ELR (cell line): ENCODE data around the gene CDH26.

Source experiments
- DNase-seq: peaks from one replicate; pipeline ENCODE4 v3.0.0-alpha.2; 2015; ENCODE audit warnings: low read depth

Gene CDH26

DNA sequence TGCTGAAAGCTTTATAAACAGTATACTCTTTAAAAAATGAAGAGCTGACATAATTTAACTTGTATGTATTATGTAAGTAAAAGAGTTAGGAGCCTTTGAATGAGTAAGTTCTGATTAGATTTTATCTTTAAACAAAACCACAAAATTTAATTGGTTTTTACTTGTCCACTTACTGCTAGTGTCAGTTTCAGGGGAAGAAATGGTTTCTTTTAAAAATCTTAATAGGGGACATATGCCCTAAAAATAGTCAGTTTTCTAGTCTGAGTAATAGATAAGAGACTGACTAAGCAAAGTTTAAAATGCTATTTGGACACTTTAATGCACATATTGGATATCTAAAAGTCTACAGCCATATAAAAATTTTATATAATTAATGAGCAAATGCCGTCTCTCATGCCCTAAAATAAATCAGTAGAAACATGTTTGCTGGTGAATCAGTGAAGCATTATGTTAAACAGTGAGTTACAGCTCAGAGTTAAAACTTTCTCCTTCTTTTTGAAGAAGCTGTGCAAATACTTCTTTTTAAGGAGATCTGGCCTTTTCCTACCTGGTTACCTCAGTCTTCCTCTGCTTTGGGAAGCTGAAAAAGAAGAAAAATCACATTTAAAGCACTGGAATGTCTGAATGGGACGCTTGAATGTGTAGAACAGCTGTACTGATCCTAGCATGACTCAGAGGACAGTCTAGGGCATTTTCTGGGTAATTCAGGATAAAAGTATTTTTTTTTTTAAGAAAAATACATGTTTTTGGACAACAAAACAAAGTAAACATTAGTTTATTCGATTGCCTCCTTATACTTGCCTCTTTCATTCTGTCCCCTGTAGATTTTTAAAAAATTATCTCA, 55.3 kb downstream of the CDH26 start:
- DNase-seq = no peak

DNA sequence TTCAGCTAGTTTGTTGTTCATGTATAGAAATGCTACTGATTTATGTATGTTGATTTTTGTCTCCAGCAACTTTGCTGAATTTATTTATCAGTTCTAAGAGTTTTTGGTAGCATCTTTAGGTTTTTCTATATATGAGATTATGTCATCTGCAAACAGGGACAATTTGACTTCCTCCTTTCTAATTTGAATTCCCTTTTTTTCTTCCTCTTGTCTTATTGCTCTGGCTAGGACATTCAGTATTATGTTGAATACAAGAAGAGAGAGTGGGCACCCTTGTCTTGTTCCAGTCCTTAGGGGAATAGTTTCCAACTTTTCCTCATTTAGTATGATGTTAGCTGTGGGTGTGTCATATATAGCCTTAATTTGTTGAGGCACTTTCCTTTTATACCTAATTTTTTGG, 58.2 kb downstream of the CDH26 start:
- DNase-seq = no peak

GRCh38 chr20:60020251-60020650, 62.0 kb downstream of the CDH26 start:
- no peak for DNase-seq

- DNase-seq = no peak
Observed at GRCh38 chr20:60021104-60021503, 62.9 kb downstream of the CDH26 start.

- DNase-seq = no peak
Observed at GRCh38 chr20:60022849-60023248, 64.6 kb downstream of the CDH26 start.

DNA sequence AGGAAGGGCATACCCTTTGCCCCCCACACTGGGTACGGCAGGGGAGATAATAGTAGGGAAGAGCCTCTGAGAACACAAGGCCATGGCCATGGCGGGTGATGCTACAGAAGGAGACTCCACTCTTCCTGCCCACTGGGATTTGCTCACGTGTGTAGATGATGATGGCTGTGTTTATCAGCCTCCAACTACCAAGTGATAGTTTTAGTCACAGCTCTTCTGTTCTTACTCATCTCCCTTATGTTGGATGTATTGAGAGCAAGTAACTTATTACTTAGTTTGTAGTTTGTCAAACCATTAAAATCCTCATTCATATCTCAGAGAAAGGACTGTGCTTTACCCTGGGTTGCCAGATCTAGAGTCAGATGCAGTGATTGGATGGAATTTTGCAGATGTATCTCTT, 66.0 kb downstream of the CDH26 start:
- DNase-seq = no peak

GRCh38 chr20:60024801-60025200, 66.6 kb downstream of the CDH26 start:
- DNase-seq = no peak

GRCh38 chr20:60026010-60026409, 67.8 kb downstream of the CDH26 start:
- no peak for DNase-seq

GRCh38 chr20:60030471-60030870, 72.2 kb downstream of the CDH26 start:
- DNase-seq = no peak

GRCh38 chr20:60031107-60031506, 72.9 kb downstream of the CDH26 start:
- DNase-seq = no peak

GRCh38 chr20:60034231-60035110, 76.2 kb downstream of the CDH26 start:
- DNase-seq = no peak

DNA sequence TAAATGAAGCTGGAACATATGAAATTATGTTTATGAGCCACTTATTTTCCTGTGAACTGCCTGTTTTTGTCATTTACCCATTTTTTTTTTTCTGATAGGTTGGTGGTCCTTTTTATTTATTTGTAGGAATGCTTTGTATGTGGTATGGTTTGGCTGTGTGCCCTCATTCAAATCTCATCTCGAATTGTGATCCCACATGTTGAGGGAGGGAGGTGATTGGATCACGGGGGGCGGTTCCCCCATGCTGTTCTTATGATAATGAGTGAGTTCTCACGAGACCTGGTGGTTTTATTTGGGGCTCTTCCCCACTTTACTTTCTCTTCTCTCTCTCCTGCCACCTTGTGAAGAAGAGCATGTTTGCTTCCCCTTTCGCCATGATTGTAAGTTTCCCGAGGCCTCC, 77.3 kb downstream of the CDH26 start:
- DNase-seq = no peak

- no peak for DNase-seq
Observed at GRCh38 chr20:60036346-60036745, 78.1 kb downstream of the CDH26 start.

DNA sequence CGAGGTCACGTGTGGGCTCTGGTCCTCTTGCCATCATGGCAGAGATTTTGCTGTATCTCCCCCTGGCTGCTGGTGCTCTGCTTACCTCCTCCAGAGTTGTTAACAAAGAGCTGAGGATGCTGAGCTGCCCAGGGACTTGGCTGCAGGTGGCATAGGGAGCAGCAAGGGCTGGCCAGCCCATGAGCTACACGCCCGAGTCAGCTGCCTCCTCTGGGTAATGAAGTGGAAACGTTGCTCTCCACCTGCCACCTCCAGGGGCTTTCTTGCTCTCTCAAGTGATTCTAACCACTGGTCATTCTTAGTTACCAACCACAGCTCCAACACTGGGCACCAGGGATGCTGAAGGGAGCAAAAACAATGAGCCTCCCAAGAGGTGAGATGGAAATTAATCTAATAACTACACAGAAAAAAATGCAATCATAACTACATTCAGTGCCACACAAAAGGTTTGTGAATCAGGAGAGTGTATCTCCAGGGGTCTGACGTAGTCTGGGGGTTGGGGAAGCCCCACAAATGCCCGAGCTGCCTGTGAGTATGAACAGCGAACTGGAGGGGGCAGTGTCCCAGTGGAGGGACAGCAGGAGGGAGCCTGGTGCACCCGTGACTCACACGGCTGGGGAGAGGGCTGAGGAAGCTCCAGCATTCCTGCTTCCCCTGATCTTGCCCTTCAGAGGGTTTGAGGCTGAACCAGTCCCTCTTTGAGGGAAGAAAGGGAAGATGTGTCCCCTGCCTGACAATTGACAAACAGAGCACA, 78.7 kb downstream of the CDH26 start:
- peak; percentile 70 for DNase-seq

DNA sequence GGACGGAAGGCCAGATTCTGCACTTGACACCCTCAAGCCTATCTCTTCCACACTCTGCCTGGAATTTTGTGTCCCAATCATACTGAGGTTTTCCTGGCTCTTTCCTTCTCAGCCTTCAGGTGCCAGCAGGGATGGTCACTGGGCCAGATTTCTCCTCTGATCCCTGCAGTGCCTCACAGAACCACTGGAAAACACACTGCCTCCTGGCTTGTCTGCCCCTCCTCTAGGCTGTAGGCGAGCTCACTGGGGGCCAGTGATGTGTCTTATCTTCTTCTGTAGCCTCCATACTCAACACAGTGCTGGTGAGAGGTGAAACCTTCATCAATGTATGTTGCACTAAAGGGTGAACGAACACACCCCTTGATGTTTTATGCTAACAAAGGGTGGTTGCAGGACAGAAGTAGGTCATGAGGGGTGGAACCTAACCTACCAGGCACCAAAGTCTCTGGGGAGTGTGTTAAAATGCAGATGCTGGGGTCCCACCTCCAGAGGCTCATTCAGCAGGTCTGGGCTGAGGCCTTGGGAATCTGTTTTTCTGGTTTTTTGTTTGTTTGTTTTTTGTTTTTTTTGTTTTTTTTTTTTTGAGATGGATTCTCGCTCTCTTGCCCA, 80.3 kb downstream of the CDH26 start:
- no peak for DNase-seq

DNA sequence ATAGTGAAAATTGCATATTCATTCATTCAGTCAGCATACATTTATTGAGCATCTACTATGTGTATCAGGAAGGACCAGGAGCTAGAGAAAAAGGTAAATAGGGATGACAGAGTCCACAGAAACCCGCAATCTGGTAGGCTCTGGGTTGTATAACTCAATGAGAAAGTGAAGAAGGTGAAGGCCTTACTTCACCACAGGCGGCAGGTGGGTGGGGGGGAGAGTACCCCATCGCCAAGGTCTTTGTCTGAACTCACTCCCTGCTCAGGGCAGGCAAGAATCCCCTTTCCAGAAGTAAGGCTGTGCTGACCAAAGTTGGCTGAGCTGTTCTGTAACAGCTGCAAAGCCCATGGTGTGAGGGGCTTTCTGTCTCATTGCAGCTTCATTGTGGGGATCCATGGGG, 81.3 kb downstream of the CDH26 start:
- DNase-seq = no peak

GRCh38 chr20:60040471-60041162, 82.4 kb downstream of the CDH26 start:
- no peak for DNase-seq

DNA sequence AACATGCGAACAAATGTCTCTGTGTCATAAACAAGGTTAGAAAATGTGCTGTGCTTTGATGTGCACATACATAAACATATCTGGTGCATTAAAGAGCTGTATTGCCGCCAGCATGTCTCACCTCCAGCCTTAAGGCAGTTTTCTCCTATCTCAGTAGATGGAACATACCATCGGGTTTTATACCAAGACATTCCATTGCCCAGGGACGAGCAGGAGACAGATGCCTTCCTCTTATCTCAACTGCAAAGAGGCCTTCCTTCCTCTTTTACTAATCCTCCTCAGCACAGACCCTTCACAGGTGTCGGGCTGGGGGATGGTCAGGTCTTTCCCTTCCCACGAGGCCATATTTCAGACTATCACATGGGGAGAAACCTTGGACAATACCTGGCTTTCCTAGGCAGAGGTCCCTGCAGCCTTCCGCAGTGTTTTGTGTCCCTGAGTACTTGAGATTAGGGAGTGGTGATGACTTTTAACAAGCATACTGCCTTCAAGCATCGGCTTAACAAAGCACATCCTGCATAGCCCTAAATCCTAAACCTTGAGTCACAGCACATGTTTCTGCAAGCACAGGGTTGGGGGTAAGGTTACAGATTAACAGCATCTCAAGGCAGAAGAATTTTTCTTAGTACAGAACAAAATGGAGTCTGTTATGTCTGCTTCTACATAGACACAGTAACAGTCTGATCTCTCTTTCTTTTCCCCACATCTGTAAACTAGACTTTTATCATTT, 83.4 kb downstream of the CDH26 start:
- DNase-seq = peak; percentile 84

GRCh38 chr20:60043435-60043834, 85.2 kb downstream of the CDH26 start:
- no peak for DNase-seq

DNA sequence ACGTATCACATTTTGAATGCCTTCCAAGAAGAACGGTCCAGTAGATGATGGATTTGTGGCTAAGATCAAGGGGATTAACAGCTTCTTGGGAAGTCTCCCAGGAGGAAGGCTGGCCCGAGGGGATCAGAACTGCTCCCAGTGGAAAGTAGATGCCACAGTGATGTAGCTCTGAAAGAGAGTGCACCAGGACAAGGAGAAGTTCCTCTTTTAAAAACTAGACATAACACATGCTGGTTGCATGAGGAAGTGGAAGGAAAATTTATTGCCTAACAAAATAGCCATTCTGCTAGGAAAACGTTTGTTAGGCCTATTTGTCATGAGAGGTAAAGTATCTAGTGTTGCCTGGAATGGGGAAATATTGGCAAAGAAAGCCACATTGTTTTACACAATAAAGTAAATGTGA, 87.8 kb downstream of the CDH26 start:
- no peak for DNase-seq

GRCh38 chr20:60046436-60046835, 88.2 kb downstream of the CDH26 start:
- DNase-seq = no peak
